NCI-H1436 (cell line): ENCODE measurements around the gene SLC11A2.
"Not testable (repeated sequence)": the region's sequence is repeated elsewhere in the genome, so short reads cannot be mapped to it uniquely, and the experiment has no call there.

ENCODE experiments used
- DNase-seq: peaks from one replicate; lab custom pipeline; 2025; lab: John Stamatoyannopoulos, UW

The SLC11A2 gene

DNA sequence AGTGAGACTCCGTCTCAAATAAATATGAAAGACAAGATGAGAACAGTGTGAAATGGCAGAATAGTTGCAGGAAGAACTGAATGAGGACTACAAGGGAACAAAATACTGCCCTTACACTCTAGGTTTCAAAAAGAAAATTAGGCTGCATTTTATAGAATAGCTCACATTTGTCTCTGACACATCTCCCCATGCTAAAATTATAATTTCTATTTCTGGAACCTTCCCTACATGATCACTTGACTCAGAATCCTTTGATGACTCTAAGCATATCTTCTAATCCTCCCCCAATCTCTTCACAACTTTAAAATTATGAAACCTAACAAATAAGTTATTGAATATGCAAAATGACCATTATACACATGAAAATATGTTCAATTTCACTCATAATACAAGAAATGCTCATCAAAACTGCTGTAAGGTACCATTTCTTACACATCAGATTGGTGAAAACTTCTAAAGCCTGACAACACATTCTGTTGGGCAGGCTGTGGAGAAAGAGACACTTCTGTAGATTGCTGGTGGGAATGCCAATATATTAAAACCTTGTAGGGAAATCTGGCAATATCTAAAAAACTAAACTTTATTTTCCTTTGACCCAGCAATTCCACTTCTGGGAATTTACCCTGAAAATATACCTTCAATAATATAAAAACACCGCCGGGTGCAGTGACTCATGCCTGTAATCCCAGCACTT lies 78.1 kb downstream of the SLC11A2 start:
- no peak for DNase-seq

DNA sequence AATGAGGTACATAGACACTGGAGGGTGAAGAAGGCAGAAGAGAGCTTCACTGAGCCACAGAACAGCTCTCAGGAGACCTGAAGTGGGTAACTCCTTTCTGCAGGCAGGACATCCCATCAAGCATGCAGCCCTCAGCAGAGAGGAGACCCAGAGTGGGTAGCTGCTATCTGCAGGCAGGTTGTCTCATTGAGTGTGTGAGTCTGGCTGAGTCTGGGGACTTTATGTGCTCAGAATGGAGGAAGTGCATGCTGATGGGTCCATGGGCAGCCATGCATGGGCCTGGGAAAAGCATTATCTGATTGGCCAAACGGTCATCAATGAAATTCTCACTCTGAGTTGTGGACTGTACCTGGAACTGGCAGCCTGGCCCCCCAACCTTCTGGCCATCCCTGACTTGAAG lies 88.5 kb downstream of the SLC11A2 start:
- DNase-seq: no peak

DNA sequence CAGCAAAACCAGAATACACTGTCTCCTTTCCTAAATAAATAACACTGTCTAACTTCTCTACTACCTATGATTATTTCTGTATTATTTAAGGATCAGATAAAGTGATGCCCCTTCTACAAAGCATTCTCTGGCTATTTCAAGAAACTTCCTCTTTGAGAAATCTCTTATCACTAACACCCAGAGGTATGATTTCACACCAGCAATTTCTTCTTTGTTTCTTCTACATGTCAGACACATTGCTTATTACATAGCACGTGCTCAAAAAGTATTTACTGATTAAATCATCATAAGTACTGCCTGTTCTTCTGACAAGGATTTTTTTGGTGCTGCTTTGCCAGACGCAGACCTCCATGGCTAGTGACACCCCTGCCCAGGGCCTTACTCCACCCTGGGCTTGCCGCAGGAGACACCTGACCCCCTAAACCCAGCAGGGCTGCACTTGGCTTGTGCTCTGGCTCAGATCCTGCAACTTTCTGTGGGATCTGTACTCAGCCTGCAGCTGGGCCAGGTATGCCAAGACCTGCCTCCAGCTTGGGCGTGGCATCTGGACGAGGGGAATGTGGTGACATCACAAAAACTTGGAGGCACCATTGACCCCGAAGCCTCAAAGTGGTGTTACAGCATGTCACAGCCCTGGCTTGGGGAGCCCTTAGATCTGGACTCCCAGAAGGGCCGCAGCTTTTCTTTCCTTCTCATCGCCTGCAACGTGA lies 89.2 kb downstream of the SLC11A2 start:
- DNase-seq: no peak

DNA sequence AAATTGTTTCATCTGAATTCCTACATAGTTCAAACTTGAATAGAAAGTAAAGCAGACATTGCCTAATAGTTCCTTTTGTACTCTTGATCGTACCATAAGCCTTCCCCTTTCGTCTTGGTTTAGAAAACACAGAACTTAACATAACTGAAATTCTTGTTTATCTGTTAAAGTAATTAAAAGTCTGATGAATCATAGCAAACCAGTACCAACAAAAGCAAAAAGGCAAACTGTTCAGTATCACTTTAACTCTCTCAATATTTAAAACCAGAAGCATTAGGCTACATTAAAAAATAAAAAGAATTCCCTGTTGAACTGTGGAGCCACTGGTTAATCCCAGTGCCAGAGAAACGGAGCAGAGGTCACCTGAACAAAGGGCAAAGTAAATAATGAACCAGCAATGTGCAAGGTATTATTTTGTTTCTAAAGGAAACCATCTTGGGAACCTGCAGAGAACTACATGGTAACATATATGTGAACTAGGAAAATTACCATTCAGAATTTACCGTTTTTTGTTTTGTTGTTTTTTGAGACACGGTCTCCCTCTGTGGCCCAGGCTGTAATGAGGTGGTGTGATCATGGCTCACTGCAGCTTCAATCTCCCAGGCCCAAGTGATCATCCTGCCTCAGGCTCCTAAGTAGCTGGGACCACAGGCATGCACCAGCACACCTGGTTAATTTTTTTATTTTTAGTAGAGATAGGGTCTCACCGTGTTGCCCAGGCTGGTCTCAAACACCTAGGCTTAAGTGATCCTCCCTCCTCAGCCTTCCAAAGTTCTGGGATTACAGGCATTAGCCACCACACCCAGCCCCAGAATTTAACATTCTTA lies 91.0 kb downstream of the SLC11A2 start:
- DNase-seq: no peak

DNA sequence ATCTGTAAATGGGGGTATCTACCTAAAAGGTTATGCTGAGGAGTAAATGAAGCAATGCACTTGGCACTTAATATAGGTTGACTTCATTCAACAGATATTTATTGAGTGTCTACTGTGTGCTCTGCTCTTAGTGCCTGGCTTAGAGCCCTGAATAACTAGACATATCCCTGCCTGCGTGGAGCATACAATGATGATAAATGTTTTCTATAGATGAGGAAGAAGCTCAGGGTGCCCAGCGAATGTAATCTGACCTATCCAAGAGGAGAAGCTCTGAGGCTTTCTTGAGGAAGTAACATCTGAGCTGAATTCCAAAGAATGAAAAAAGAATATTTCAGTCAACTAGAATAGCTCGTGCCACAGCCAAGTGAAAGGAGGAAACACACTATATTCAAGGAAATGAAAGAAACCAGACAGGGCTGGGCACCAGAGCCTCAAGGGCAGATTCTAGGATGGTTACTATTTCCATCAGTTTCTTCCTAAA lies 91.8 kb downstream of the SLC11A2 start:
- DNase-seq: no peak

DNA sequence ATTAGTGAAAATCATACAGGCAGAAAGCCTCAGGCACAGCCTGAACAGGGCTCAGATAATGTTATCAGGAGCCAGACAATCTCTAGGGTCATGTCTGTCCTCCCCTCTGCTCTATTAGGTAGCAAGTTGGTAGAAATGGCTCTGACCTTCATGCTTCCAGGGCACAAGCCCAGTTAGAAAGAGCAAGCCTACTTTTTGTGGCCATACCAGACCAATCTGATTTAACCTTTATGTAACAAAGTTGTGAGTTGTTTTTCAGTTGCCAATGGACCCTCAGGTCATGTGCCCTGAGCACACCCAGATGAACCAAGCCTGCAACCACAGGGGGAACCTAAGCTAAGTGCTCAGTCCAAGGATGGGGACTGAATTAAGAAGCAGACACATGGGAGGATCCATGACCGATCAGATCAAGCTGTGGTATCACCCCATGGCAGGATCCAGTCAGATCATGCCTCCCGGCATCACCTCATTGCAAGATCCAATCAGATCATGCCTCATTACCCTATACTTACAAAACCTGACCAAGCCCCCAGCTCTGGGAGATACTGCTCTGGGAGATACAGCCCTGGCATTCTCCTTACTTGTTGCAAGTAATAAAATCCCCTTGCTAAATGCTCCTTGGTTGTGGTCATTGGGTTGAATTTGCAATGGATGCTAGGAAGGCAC lies 92.6 kb downstream of the SLC11A2 start:
- no peak for DNase-seq

DNA sequence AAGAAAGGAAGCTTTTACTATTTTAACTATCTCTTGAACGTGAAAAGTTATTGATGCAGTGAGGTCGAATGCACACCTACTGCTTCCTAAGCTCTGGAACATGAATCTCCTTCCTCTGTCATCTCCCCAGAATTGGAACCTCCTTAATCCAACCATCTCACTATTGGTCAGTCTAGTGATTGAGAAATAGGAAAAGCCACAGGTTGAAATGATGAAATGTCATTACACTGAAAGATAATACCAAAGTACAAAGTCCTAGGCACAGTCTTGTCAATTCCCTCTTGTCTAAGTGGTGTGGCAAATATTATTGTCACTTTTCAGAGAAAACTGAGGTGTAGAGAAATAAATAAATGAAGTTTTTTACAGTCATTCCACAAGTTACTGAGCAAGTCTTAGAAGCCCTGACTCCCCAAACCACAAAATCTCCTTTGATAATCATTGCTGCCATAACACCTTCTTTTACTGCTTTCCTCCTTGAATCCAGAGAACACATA lies 93.3 kb downstream of the SLC11A2 start:
- DNase-seq: no peak

DNA sequence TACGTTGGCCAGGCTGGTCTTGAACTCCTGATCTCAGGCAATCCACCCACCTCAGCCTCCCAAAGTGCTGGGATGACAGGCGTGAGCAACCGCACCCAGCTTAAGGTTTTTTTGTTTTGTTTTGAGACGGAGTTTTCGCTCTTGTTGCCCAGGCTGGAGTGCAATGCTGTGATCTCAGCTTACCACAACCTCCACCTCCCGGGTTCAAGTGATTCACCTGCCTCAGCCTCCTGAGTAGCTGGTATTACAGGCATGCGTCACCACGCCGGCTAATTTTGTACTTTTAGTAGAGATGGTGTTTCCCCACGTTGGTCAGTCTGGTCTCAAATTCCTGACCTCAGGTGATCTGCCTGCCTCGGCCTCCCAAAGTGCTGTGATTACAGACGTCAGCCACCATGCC lies 95.7 kb downstream of the SLC11A2 start:
- not testable (repeated sequence) for DNase-seq

DNA sequence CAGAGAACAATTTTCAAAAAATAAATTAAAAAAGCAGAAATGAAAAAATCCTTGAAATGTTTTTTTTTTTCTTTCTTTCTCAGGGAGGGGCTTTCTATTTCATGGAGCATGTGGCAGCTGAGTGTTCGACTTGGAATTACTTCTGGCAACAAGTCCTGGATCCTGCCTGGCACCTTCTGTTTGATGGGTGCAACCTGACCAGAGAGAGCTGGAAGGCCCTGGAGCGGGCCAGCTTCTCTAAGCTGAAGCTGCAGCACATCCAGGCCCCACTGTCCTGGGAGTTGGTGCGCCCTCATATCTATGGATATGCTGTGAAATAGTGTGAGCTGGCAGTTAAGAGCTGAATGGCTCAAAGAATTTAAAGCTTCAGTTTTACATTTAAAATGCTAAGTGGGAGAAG lies 96.4 kb downstream of the SLC11A2 start:
- no peak for DNase-seq
